Inflammatory macrophage (primary cell): Measurements from ENCODE around the gene SEMA4D.

Experiments used
- DNase-seq, 2 donors: peaks; one replicate each; pipeline ENCODE4 v3.0.0-alpha.2; 2020 to 2022

SEMA4D gene

GRCh38 chr9:89442981-89443814 lies 54.7 kb downstream of the SEMA4D start:
- peak; percentile 28 to 66 for DNase-seq

GRCh38 chr9:89442501-89442978 lies 55.4 kb downstream of the SEMA4D start:
- DNase-seq, result no peak

- no peak for DNase-seq
Measured at GRCh38 chr9:89441986-89442385, 55.9 kb downstream of the SEMA4D start.

GRCh38 chr9:89441655-89441970 lies 56.3 kb downstream of the SEMA4D start:
- no peak for DNase-seq

- no peak for DNase-seq
Measured at GRCh38 chr9:89440951-89441654, 56.8 kb downstream of the SEMA4D start.

- peak; percentile 97 for DNase-seq
Measured at GRCh38 chr9:89440548-89440947, 57.4 kb downstream of the SEMA4D start.

GRCh38 chr9:89440046-89440445 lies 57.9 kb downstream of the SEMA4D start:
- no peak for DNase-seq

- no peak for DNase-seq
Measured at GRCh38 chr9:89439571-89439970, 58.3 kb downstream of the SEMA4D start.

GRCh38 chr9:89438194-89438593 lies 59.7 kb downstream of the SEMA4D start:
- DNase-seq, result no peak

- DNase-seq, result no peak
Measured at GRCh38 chr9:89437772-89438171, 60.1 kb downstream of the SEMA4D start.

- DNase-seq, result peak; percentile 35 to 65
Measured at GRCh38 chr9:89436963-89437625, 60.8 kb downstream of the SEMA4D start.

- DNase-seq, result no peak
Measured at GRCh38 chr9:89436326-89436725, 61.6 kb downstream of the SEMA4D start.

- DNase-seq, result no peak
Measured at GRCh38 chr9:89435071-89435823, 62.7 kb downstream of the SEMA4D start.

- DNase-seq, result no peak
Measured at GRCh38 chr9:89434636-89435035, 63.3 kb downstream of the SEMA4D start.

GRCh38 chr9:89433826-89434225 lies 64.1 kb downstream of the SEMA4D start:
- DNase-seq, result no peak

- DNase-seq, result no peak
Measured at GRCh38 chr9:89432986-89433530, 64.9 kb downstream of the SEMA4D start.

- DNase-seq, result no peak
Measured at GRCh38 chr9:89431930-89432725, 65.8 kb downstream of the SEMA4D start.

GRCh38 chr9:89430995-89431394 lies 66.9 kb downstream of the SEMA4D start:
- no peak for DNase-seq

- no peak for DNase-seq
Measured at GRCh38 chr9:89428901-89429890, 68.7 kb downstream of the SEMA4D start.

GRCh38 chr9:89428222-89428761 lies 69.6 kb downstream of the SEMA4D start:
- no peak for DNase-seq
